NCI-H187 treated with DMSO at 0.1 percent for 48 hours (cell line): ENCODE measurements around the gene GLCCI1.

ENCODE experiments used
- DNase-seq: peaks from one replicate; lab custom pipeline; 2025; lab: John Stamatoyannopoulos, UW

GLCCI1 gene

DNA sequence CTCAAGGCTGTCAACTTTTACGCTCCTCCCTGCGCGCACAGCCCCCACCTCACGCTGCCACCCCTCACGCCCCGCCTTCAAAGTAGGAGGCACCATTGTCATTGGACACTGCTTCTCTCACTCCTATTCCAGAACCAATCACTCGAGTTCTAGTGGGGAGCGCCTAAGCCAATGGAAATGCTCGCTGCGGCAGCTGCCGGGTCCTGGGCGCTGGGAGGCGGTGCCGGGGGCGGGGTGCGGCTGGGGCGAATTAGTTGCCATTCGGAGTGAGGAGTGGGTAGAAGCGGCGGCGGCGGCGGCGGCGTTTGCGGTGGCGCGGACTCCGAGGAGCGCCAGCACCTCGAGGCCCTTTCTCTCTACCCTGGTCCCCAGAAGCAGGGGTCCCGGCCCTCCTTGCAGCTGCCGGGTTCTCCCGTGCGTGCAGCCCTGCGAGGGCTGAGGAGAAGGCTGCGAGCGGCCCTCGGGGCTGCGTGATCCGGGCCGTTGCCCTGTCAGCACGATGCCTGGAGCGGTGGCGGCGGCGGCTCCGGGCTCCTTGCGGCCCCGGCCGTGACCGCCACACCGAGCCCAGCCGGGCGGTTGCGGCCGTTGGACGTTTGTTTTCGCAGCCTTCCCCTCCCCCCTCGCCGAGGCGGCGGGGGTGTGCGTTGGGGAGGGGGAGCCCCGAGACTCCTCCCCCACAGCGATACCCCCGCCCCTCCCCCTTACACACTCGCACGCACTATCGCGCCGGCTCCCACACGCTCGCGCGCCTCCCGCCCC lies at the start of gene GLCCI1:
Gene GLCCI1, plus strand, starts transcription at position 253 of the 762 bp plus-strand sequence. CDS start 555 bp downstream, outside the sequence.
- DNase-seq = peak; percentile 94

DNA sequence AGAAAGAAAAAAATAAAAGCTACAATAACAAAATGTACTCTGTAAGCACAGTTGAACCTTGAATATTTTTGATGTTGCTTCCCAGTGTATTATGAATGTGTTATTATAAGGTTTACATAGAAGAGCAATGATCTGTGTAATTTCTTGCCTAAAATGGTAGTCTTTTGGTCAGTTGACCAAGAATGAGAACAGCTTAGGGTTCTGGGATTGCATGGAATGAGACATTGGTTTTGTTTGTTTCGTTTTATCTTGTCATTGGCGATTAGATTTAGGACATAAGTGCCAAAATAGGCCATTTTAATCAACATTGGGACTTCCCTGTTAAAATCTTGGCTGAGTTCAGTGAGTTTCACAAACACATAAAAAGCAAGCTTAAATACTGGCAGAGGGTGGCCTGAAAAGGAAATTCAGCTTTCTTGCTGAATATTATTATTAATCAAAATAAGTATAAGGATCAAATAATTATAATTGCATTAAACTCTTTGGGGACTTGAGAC lies 49.1 kb upstream of the GLCCI1 start:
- no peak for DNase-seq

DNA sequence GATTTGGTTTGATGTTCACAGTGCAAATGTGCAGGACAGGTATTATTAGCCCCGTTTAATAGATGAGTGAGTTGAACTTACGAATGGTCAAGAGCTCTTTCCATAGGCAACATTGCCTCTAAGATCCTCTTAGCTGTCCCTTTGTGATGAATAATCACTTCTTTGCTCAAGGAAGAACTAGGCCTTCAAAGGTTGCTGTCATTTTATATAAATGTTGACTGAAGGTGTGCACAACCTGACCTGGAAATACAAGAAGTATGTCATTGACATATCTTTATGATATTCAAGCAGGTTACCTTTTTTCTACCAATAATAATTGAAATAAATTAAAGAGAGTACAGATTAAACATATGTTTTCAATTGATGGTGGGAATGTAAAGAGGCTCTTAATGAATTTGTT lies 48.5 kb upstream of the GLCCI1 start:
- DNase-seq = no peak

DNA sequence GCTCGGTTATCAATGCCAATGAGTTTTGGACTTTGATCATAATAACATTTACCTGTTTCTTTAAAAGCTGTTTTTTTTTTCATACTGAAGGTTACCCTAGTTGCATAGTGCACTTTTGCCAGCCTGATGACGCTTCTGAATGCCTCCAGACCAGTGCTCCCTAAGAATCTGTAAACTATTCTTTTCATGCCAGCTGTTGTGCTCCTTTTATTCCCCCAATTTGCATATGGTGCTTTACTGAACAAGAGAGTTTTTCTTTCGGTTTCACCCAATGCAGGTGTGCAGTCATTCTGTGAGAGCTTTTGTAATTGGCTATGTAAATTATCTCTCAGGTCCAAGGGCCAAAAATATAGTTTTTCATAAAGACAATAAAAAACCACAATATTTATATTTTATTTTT lies 48.1 kb upstream of the GLCCI1 start:
- no peak for DNase-seq

DNA sequence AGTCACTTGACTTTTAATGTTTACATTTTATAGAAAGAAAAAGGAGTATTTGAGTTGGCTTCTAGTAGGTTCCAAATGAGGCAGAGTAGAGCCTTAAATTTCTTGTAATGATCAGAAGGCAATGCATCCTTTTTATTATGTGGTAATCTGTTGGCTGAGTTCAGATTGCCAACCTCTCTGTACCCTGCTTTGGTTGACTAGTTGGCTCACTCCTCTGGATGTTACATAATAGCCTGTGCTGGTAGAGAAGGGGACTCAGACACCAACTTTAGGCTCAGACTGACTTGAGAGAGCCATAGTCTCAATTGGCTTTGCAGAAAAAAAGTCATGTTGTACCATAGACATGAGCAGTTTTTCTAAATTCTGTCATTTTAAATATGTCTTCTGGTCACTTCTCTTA lies 46.8 kb upstream of the GLCCI1 start:
- no peak for DNase-seq

DNA sequence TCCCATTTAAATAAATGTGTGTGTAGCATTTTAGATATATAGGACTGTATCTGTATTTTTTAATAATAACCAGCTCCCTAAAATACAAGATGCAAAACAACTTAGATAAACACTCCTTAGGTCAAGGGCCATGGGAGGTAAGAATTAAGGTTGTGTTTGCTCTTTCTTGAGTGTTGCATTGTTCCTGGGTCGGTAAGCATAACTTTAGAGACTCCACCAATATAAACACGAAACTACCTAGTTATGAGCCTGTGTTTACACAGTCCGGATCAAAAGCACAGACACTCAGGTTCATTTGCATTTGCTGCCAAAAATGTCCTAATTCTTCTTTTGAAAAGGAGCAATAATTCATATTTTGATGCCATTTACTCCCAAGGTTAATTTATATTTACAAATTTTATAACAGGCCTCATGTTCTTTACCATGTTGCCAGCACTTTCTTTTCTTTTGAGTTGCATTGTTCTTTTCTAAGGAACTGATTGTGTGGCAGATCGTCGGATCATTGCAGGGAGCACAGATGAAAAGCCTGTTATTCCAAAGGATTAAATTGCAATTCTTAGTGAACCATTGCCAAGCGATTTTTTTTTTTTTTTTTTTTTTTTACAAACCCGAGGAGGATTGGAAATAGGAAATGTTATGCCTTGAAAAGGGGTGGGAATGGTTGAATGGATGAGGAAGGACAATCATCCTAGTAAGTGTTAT lies 45.8 kb upstream of the GLCCI1 start:
- DNase-seq = no peak

DNA sequence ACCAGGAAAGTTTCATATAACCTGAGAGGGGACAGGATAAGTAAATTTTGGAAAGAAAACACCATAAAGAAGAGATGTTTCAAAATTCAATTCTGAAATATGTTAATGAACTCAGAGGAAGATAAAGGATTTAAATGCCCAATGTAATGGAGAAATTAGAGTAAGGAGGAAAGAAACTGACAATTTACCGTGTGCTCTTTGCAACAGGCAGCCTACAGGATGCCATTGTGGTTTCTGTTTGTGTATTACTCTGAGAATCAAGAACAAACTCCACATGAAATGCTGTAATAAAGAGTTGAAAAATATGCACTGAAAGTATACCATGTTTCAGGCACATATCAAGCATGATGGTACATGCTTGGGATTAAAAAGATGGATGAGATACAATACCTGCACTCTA lies 44.8 kb upstream of the GLCCI1 start:
- DNase-seq = no peak

DNA sequence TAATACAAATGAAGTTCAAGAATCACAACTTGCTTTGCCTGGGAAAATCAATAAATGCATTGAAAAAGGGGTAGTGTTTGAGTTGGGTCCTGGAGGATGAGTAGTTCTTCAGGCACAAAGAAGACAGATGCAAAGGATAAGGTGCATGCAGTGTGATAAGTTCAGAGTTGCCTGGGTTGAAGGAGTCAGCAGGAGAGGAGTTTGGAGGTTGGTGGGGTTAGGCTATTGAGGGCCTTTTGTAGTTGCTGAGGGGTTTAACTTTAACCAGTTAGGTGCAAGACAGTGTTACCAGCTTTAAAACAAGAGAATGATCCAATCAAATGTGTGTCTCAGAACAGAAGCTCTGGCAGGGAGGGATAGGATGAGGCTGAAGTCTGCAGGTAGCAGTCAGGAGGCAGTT lies 44.3 kb upstream of the GLCCI1 start:
- DNase-seq = no peak

DNA sequence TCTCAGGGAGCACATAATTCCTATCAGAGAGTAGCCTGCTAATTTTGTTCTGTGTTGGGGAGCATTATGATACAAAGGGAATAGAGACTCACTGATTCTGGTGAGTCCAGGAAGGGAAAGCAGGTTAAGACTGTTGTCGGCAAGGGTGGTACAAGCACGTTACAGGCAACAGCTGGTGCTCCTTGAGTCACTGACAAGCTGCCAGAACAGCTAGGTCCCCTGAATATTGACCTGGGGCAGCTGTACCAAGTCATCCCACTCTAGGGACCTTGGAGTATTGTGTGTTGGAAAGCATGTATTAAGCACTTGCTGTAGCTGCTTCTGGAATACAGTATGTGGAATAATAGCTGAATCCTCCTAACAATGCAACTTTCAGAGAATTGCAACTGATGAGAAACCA lies 37.0 kb upstream of the GLCCI1 start:
- no peak for DNase-seq

DNA sequence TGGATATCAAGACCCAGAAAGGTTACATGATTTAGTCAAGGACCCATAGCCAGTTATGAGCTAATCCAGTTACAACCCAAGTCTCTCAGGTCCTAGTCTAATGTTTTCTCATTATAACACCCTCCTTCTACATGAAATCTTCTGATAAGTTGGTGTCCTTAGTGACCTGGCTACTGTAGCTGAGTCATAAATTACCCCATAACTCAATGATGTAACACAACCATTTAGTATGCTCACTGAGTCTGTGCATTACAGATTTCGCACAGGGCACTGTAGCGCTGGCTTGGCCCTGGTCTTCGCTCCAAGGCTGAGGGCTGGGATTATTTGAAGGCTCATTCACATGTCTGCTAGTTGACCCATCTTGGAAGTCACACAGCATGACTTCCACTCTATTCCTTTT lies 36.0 kb upstream of the GLCCI1 start:
- DNase-seq = no peak

DNA sequence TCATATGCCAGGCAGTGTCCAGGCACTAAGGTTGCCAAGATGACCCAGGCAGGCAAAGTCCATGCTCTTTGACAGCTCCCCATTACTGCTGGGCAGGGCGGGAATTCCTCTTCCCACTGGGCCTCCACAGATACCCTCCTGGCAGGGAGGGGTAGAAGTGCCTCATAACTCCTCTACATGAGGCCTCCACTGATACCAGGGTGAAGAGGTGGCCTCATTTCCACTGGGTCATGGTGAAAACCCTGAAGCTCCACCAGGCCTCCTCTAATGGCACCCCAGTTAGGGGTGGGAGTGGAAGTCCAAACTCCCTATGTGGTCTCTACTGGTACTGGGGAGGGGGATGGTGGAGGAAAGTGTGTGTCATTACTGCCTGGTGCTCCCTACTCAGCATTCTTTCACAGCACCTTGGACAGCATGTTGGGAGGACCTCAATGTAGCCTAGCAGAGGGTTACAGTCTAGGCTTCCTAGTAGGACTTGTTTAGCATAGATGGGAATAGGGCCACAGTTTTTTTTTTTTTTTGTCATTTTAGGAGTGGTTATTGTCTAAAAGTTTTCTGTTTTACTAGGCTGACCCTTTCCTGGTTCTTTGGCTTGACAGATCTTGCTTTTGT lies 34.6 kb upstream of the GLCCI1 start:
- DNase-seq = no peak

DNA sequence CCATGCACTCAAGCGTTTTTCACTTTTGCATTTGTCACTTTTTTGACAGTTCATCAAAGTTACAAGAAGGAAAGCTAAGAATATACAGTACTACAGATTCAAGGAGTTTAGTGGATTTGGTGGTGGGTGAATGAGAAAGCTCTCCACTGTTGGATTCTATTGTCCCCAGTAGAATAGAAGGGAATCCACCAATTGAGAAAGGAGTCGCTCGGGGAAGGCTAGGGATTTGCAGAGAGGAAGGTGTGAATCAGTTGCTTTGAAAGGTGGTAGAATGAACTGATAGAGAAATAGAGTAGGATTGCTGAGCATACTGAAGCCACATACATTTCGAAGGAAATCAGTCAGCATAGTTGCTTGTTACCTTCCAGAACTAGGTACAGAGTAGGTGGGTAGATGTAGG lies 33.7 kb upstream of the GLCCI1 start:
- DNase-seq = no peak

DNA sequence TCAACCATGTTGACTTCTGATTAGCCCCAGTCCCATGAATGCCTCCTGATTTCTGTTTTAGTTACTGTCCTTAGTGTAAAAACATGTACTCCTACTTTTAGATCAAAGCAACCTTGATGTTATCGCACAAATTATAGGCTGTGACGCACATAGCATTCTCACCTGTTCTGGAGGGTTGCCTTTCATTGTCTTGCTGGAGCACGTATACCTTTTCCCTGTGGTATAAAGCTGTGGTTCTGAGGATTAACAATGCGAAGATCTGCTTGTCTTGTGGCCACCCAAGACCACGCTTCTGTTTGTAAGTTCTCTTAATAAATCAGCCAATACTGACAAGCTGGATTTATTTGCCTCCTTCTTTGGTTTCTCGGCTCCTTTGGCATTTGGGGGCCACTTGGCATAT lies 30.1 kb upstream of the GLCCI1 start:
- DNase-seq = no peak

DNA sequence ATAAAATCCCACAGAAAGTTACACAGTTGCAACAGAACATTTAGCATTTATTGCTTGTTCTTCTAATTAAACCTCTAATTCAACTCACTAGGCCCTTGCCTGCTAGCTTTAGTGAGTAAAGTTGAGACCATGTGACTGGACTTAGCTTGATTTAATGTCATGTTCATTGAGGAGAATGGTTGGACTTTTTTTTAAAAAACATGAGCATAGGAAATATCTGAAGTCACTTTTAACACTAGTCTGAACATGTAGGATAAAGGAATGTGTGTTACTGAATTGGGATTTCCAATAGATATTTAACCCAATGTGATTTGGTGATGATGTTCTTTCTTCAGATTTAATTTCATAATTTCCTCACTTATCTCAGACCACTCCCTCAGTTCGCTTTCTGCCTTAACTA lies 24.6 kb upstream of the GLCCI1 start:
- DNase-seq = no peak

DNA sequence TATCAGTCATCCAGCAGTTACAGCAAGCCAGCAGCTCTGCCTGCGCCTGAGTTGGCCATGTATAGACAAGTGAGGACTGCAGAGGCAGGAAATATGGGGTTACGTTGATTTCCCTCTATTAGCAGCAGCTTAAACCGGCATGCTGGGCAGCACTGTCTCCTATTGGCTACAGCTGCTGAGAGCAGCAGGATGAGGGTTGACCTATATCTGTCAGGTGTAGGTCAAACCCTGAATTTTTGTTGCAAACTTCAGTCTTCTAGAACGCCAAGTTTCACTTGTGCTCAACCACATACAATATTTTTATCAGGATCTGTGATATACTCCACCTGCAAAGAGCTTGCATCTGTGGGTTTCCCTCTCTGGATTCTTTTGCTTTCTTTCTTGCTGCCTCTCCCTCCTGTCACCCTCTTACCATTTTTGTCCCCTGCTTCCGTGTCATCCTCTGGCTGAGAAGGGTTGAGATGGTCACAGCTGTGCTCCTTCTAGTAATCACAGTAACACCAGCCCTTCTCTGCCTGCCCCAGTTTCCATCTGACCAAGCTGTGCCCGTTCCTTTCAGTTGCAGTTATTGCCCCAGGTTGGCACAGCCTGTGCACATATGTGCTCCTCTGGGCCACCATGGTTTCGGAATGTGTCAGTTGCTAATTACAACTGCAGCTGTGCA lies 23.8 kb upstream of the GLCCI1 start:
- DNase-seq = no peak

DNA sequence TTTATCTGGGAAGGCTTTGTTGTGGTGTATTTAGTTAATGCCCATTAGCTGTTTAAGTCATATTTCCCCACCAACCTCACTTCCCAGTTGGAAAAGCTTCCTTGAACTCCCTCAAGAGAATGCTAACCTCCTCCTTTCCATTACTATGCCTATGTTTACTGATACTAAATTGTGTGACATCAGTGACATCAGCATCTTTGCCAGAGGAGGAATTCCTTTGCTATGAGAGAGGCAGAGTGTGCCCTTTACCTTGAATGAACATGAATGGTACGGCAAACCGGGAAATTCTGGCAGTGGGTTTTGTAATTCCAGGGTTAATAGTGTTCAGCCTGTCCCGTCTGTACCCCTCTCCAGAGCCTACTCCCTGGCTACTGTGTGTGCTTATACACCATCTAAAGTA lies 22.1 kb upstream of the GLCCI1 start:
- DNase-seq = no peak

DNA sequence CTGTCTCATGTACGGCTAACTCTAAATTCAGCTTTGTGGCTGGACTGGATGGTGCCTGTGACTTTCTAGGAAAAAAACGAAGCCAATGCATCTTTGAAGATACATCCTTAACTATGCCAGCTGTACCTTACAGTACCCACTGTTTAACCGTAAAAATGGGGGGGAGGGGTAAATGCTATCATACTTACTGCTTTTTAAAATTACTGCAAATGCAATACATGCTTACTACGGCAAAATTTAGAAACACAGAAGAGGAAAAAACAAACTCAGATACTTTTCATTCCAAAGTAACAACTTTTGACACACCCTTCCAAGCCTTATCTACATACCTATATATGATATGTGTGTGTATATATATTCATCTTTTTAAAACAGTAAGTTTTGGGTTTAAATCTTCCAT lies 20.4 kb upstream of the GLCCI1 start:
- no peak for DNase-seq

DNA sequence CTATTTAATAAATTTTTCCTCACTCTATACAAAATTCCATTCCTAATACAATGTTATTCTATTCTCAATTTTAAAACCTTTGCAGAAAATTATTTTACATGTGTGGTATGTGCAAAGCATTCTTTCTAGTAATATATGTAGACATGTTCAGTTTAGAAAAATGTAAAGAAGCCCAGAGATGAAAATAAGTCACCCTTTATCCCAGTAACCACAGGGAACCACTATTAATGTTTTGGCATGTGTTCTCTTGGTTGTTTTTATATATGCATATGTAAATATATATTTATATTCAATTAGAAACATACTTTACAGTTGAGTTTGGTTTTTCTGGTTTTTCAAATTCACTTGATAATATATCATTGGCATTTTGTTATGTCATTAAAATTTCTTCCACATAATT lies 14.8 kb upstream of the GLCCI1 start:
- DNase-seq = no peak

DNA sequence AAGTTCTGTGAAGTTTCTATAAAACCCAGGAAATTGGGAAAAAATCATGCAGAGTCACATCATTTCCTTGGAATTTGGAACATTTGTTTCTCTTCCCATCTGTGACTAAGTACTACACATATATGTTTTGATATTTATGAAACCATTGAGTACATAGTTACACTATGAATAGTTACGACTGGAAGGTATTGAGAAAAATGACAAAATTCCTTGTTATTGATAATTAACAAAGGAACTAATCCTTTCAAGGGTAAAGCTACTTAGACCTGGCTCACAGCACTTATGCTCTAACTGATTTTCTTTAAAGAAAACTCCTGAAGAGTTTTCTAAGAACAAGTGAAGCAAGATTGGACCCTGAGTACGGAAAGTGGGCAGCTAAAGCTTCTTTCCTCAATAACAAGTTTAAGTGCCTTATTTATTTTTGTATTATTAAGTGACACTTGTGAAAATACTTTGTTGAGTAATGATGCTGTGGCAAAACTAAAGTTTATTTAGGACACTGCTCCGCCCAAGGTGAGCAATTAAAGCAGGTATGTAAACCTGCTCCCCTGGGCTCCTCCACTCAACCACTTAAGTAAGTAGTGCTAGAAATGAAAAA lies 12.0 kb upstream of the GLCCI1 start:
- DNase-seq = no peak

DNA sequence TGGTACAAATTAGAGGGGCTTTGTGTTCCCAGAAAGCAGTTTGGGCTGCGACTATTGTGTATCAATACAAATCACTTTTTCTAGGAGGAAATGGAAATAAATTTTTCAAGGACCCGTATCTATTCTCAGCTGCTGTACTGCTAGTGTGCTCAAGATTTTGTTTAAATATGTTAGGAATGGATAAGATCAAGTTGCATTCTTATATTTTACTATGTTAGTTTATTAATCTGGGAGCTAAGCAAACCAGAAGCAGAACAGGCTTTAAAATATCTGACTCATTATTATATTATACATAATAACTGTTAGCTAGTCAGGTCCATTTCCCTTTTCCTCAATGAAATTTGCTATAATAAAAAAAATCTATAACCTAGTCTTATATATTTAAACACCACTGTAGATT lies 11.1 kb upstream of the GLCCI1 start:
- no peak for DNase-seq

DNA sequence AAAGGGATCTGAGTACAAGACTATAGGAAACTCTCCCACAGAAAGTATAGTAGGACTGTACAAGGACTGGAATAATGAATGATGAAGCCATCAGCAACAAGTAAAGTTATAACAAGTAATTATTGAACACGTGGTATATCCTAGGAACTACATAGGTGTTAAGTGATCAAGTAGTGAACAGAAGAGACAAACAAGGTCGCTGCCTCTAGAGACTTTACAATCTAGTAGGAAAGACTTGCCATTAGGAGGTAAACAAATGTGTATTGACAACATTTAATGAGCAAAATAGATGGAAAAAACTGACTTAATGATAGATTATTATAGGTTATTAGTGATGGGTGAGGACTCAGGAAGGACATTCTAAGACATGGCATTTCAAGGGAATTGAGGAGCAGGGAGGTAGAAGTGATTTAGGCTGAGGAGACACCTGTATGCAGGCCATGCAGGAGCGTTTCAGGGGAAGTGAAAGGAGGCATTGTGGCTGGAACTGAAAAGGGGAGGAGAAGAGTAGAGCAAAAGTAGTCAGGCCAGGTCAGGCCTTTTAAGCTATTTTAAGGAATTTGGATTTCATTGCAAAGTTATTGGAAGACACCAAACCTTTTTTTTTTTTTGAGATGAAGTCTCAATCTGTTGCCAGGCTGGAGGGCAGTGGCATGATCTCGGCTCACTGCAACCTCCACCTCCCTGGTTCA lies 8.5 kb upstream of the GLCCI1 start:
- DNase-seq = no peak

DNA sequence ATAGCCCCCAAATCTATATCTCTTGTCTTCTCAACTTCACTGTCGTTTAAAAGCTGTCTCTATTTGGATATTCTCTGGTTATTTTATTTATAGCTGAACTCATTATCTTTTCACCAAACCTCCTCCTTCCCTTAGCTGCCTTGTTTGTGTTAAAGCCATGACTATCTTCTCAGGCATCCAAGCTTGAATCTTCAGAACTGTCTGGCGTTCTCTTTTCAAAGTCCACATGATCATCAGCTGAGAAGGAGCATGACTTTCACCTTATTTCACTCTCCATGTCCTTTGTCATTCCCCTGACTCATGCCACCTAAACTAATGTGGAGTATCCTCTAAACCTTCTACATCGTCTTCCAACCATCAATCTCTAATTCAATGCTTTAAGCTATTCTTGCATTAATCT lies 5.7 kb upstream of the GLCCI1 start:
- DNase-seq = no peak
